K562 (cell line): Measurements from ENCODE around the gene PHLDB3. TPM values are rescaled to one million over a fixed set of nuclear protein-coding genes. Genes with fewer than 3 reads are reported as not detected.

Source experiments
- CREB5 ChIP-seq: fragments of 250-450 bp; sonication (Bioruptor Pico); IDR thresholded peaks from 2 replicates; pipeline ENCODE4 v1.5.0; 2020; ENCODE audit warnings: mild to moderate bottlenecking
- FOXM1 ChIP-seq, 2 experiments: fragments of 450-650 bp in 1 of 2; sonication (generic) in 1 of 2; formaldehyde crosslinking in 1 of 2; IDR thresholded peaks; 2 replicates each; pipeline versions ENCODE4 v1.6.1 to v1.9.0; 2017 to 2022; ENCODE audit warnings: low read depth in 2 of 2, mild to moderate bottlenecking in 2 of 2, missing genetic modification reagents in 1 of 2, moderate library complexity in 1 of 2
- GABPA ChIP-seq: fragments of 200-800 bp; sonication (Bioruptor generic); conservative IDR thresholded peaks from 2 replicates; pipeline ENCODE4 v1.6.1; 2016; ENCODE audit warnings: low read depth, missing genetic modification characterization, missing compliant biosample characterization
- KLF1 ChIP-seq: fragments of 450-650 bp; IDR thresholded peaks from 2 replicates; pipeline ENCODE4 v1.6.1; 2016; ENCODE audit warnings: missing genetic modification characterization, missing compliant biosample characterization
- MTA3 ChIP-seq: fragments of 450-650 bp; formaldehyde crosslinking; IDR thresholded peaks from 2 replicates; pipeline ENCODE4 v1.6.1; 2017; ENCODE audit warnings: mild to moderate bottlenecking, borderline replicate concordance
- NFRKB ChIP-seq: fragments of 450-650 bp; IDR thresholded peaks from 2 replicates; pipeline ENCODE4 v1.6.1; 2016; ENCODE audit warnings: low read depth
- NR2C1 ChIP-seq, 2 experiments: fragments of 450-650 bp; IDR thresholded peaks; 2 replicates each; pipeline ENCODE4 v1.6.1; 2017; ENCODE audit warnings: mild to moderate bottlenecking in 2 of 2, antibody characterized with exemption in 1 of 2, inconsistent platforms in 1 of 2, missing compliant biosample characterization in 1 of 2, missing genetic modification characterization in 1 of 2
- PML ChIP-seq: IDR thresholded peaks from 2 replicates; pipeline ENCODE4 v1.6.1; 2012; ENCODE audit warnings: low read length, inconsistent platforms
- RBFOX2 ChIP-seq: fragments of 200-400 bp; formaldehyde crosslinking; IDR thresholded peaks from 2 replicates; pipeline ENCODE4 v1.6.1; 2017; ENCODE audit warnings: low read depth, mild to moderate bottlenecking, low read length, moderate library complexity
- ZBTB11 ChIP-seq, 3 experiments: fragments of 200-800 bp in 1 of 3; fragments of 250-450 bp in 1 of 3; fragments of 450-650 bp in 1 of 3; sonication (Bioruptor Pico) in 1 of 3; sonication (Bioruptor generic) in 1 of 3; formaldehyde crosslinking in 1 of 3; IDR thresholded peaks; 2 replicates each; pipeline versions ENCODE4 v1.6.1 to v1.8.0; 2016 to 2022; ENCODE audit warnings: mild to moderate bottlenecking in 2 of 3, missing genetic modification characterization in 2 of 3, missing compliant biosample characterization in 1 of 3, moderate library complexity in 1 of 3
- ZBTB26 ChIP-seq: fragments of 450-650 bp; formaldehyde crosslinking; IDR thresholded peaks from 2 replicates; pipeline ENCODE4 v1.4.0; 2022; ENCODE audit warnings: missing genetic modification characterization
- ZFX ChIP-seq: sonication (generic); formaldehyde crosslinking; IDR thresholded peaks from 2 replicates; pipeline ENCODE4 v1.8.0; 2022; ENCODE audit warnings: mild to moderate bottlenecking, missing genetic modification reagents, moderate library complexity
- ZNF347 ChIP-seq: fragments of 450-650 bp; formaldehyde crosslinking; IDR thresholded peaks from 2 replicates; pipeline ENCODE4 v1.4.0; 2020; ENCODE audit warnings: low read depth, mild to moderate bottlenecking, moderate library complexity
- polyA plus RNA-seq, 8 experiments: library from polyadenylated mRNA; depleted of rRNA in 4 of 8; stranded (reverse) in 5 of 8; unstranded in 3 of 8; fragments of >200 nt; fragmentation: Nextera tagmentation in 2 of 8; fragmentation: Illumina TruSeq in 1 of 8; extraction: Ambion mirVana in 2 of 8; extraction: Trizol in 1 of 8; gene quantifications; 2 replicates each; pipeline versions ENCODE4 v1.2.1 to v1.2.3, GENCODE V29; 2011 to 2014; ENCODE audit warnings: inconsistent platforms in 1 of 8, missing spikeins in 1 of 8
- total RNA-seq, 7 experiments: library from RNA; depleted of rRNA in 6 of 7; stranded (reverse); fragments of >200 nt in 6 of 7; fragmentation: Illumina TruSeq in 2 of 7; extraction: Trizol in 2 of 7; gene quantifications; 2 replicates each; pipeline versions ENCODE4 v1.2.1 to v1.2.3, GENCODE V29; 2011 to 2021; ENCODE audit warnings: low replicate concordance in 1 of 7
- TF ChIP-seq, protein P1 (sequence below): conservative IDR thresholded peaks from 2 replicates; pipeline ENCODE4 v1.6.1; 2011; ENCODE audit warnings: low read depth, mild to moderate bottlenecking, low read length; ENCODE audit not compliant: control insufficient read depth

Gene PHLDB3
- total and polyA plus RNA-seq, 9 of the 15 experiments (the other 6 are each of a cell fraction or from before 2014, with no cell fraction given) = 0.04 to 23.5 (median 3.9) TPM

DNA sequence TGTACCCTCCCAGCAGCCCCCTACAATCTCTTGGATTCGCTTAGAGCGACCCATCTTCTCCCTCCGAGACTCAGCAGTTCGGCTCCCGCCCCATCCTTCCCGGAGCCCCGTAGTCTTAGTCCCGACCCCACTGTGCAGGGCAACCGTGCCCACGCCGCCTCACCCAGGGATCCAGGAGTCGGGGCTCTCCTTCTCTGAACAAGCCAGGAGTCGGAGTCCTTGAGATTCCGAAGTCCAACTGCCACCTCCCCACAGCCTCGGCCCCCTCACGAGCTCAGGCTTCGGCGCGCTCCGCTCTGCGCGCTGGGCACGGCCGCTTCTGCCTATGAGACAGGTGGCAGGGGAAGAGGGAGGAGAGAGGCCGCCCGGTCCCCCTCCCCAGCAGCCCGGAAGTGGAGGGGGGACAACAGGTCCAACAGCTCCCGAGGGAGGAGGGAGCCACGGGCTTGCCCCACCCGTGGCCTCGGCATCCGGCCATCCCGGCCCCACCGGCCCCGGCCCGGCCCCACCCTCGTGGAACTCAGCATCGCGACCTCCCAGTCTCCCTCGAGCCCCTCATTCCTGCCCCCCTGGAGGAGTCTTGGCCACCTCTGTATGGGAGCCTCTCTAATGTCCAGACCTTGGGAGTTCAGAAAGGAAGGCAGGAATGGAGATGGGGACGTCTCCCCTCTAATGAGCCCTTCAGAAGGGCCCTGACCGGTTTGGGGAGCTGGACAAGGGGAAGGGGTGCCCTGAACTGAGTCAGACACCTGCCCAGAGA is at the start of gene PHLDB3 (continued):
- TF ChIP-seq ZNF347 = no peak
- peak; percentile 37; the same call in 1 of the 2 replicates for TF ChIP-seq ZFX (CRISPR knock-in tag)
- TF ChIP-seq RBFOX2 = peak; percentile 65
- TF ChIP-seq FOXM1 (IDR thresholded peaks at IDR 0.05; ENCODE audit: low read depth) = no peak
- no peak for TF ChIP-seq FOXM1 (CRISPR knock-in tag; IDR thresholded peaks at IDR 0.05; ENCODE audit: low read depth)
- peak; percentile 72 for TF ChIP-seq GABPA
- no peak for TF ChIP-seq ZBTB26 (CRISPR knock-in tag)
- 0 out of 2 replicates have a peak, but pooled peaks have one; percentile 9 for TF ChIP-seq NFRKB
- 0 out of 2 replicates have a peak, but pooled peaks have one; percentile 29 for TF ChIP-seq KLF1 (tag)
- no peak for TF ChIP-seq CREB5
- TF ChIP-seq PML = no peak
- TF ChIP-seq MTA3 = 0 out of 2 replicates have a peak, but pooled peaks have one; percentile 19
- TF ChIP-seq, protein P1, sequence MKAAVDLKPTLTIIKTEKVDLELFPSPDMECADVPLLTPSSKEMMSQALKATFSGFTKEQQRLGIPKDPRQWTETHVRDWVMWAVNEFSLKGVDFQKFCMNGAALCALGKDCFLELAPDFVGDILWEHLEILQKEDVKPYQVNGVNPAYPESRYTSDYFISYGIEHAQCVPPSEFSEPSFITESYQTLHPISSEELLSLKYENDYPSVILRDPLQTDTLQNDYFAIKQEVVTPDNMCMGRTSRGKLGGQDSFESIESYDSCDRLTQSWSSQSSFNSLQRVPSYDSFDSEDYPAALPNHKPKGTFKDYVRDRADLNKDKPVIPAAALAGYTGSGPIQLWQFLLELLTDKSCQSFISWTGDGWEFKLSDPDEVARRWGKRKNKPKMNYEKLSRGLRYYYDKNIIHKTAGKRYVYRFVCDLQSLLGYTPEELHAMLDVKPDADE = 0 out of 2 replicates have a peak, but pooled peaks have one; percentile 6
- peak in 1 of 3 experiments; percentile 45; a peak in 4 of 6 replicates for TF ChIP-seq ZBTB11 (CRISPR knock-in tag; IDR thresholded peaks at IDR 0.05)
- 0 out of 2 replicates have a peak, but pooled peaks have one; percentile 14 for TF ChIP-seq NR2C1 (IDR thresholded peaks at IDR 0.05)
- TF ChIP-seq NR2C1 (tag; IDR thresholded peaks at IDR 0.05) = no peak; the same call in 1 of the 2 replicates
